Type B pancreatic cell (in vitro differentiated cells): Measurements from ENCODE around the gene EFL1. TPM values are rescaled to one million over a fixed set of nuclear protein-coding genes. Genes with fewer than 3 reads are reported as not detected.
"Not testable (repeated sequence)": the region's sequence is repeated elsewhere in the genome, so short reads cannot be mapped to it uniquely, and the experiment has no call there.

Experiments
- DNase-seq: peaks from one replicate; pipeline ENCODE4 v3.0.0; 2021; ENCODE audit warnings: mixed read lengths; ENCODE audit not compliant: unreplicated experiment; ENCODE audit errors: extremely low spot score
- H3K27ac Mint-ChIP-seq: 2 replicates; pipeline ENCODE4 v1.8.0; 2021; ENCODE audit warnings: mild to moderate bottlenecking, mixed read lengths
- H3K27me3 Mint-ChIP-seq: 2 replicates; pipeline ENCODE4 v1.8.0; 2021; ENCODE audit warnings: mixed read lengths
- H3K36me3 Mint-ChIP-seq: 2 replicates; pipeline ENCODE4 v1.8.0; 2021; ENCODE audit warnings: mixed read lengths
- H3K4me1 Mint-ChIP-seq: one replicate; pipeline ENCODE4 v1.8.0; 2021; ENCODE audit warnings: mixed read lengths; ENCODE audit not compliant: unreplicated experiment
- H3K4me3 Mint-ChIP-seq: 2 replicates; pipeline ENCODE4 v1.8.0; 2021; ENCODE audit warnings: mild to moderate bottlenecking, mixed read lengths
- H3K9me3 Mint-ChIP-seq: 2 replicates; pipeline ENCODE4 v1.8.0; 2021; ENCODE audit warnings: mixed read lengths
- total RNA-seq: library from RNA; stranded (reverse); gene quantifications from 2 replicates; pipeline ENCODE4 v1.2.1, GENCODE V29; 2021; ENCODE audit warnings: low replicate concordance
- TF ChIP-seq, protein P1 (sequence below): fragments of 200-600 bp; sonication (generic); conservative IDR thresholded peaks from 2 replicates; pipeline ENCODE4 v1.5.0; 2021; ENCODE audit warnings: antibody characterized with exemption, mild to moderate bottlenecking

Gene EFL1
- total RNA-seq, 1 donor from 2014 or later = 17.0 TPM

DNA sequence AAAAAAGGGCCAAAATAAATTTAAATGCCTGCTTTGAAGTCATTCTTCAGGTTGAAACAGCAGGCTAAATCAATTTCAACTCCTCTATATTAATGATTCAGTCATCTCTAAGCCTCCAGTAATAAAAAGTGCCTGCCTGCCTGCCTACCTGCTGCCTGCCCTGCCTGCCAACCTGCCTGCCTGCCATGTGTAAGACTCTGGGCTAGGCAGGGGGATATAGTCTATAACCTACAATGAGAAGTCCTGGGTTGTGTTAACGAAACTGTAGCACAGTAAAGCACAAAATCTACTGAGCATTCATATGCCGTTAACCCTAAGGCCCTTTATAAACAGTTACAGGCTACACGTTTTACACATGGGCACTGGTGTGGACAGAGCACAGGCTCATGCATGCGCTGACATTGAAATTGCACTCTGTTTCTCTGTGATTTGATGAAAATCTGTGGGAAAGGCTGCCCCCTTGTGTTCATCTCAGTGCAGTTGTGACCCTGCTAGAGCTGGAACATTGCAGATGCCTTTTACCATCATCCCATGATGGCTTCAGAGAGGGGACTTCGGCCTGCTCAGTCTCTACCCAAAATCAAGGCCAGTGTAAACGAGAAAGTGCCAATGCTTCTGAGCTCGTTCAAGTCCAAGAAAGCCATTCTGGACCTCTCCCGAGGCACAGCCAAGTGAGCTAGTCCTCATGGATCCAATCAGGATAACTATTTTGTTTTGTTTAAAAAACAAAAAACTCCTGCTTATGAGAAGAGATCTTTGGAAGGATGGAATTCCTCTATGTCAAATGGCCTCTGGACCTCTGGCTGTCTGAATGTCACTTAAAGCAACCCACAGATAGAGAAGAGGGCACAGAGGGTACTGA is 64.6 kb downstream of the EFL1 start:
- TF ChIP-seq, protein P1, sequence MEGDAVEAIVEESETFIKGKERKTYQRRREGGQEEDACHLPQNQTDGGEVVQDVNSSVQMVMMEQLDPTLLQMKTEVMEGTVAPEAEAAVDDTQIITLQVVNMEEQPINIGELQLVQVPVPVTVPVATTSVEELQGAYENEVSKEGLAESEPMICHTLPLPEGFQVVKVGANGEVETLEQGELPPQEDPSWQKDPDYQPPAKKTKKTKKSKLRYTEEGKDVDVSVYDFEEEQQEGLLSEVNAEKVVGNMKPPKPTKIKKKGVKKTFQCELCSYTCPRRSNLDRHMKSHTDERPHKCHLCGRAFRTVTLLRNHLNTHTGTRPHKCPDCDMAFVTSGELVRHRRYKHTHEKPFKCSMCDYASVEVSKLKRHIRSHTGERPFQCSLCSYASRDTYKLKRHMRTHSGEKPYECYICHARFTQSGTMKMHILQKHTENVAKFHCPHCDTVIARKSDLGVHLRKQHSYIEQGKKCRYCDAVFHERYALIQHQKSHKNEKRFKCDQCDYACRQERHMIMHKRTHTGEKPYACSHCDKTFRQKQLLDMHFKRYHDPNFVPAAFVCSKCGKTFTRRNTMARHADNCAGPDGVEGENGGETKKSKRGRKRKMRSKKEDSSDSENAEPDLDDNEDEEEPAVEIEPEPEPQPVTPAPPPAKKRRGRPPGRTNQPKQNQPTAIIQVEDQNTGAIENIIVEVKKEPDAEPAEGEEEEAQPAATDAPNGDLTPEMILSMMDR = peak; percentile 89
- Mint-ChIP-seq H3K27ac (peak overlapping the region; percentile 55), H3K27me3 (no peaks in the 10 kb centered on the region), H3K4me1 (peaks cover 15% of the 10 kb centered on the region), H3K9me3 (no peaks in the 10 kb centered on the region), H3K4me3 (no peak overlapping the region), H3K36me3 (peaks cover 4% of the 10 kb centered on the region)
- peak; percentile 76 for DNase-seq

DNA sequence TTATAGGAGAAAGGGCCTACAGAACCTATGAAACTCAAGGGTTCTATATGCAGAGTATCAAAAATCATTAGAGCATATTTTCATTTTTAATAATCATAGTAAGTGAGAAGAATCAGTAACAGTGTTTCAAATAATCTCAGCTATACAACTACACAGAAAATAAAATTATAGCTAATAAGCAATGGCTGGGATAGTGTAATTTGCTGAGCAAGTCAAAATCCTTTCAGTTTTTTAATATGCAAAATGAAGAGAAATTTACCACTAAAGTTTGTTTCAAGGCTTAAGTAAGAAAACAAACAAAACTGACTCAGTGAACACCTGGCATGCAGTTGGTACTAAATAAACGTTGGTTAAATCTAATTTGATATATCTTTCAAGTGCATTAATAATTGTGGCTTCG is 66.2 kb downstream of the EFL1 start:
- Mint-ChIP-seq H3K27me3 (no peaks in the 10 kb centered on the region), H3K9me3 (no peaks in the 10 kb centered on the region), H3K4me1 (peaks cover 15% of the 10 kb centered on the region), H3K4me3 (no peak overlapping the region), H3K36me3 (peaks cover 4% of the 10 kb centered on the region), H3K27ac (no peak overlapping the region)
- TF ChIP-seq, protein P1 = no peak
- no peak for DNase-seq

DNA sequence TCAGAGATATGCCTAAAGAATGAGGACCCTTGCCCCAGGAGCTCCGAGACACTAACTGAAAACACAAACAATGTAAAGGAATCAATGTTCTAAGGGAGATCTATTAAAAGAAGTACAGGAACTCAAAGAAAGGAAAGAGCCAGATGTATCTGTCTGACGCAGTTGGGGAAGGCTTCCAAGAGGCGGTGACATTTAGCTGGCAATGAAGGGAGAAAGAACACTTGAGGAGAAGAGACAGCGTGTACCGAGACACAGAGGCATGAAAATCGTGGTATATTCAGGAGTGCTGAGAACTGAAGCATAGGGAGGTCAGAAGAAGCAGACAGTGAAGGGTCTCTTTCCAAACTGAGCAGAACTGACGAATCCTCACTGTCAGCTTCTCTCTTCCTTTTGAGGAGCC is 66.7 kb downstream of the EFL1 start:
- not testable (repeated sequence) for H3K27me3 Mint-ChIP-seq, DNase-seq, H3K4me3 Mint-ChIP-seq, H3K27ac Mint-ChIP-seq, H3K36me3 Mint-ChIP-seq, H3K9me3 Mint-ChIP-seq
- peaks cover 19% of the 10 kb centered on the region for H3K4me1 Mint-ChIP-seq

DNA sequence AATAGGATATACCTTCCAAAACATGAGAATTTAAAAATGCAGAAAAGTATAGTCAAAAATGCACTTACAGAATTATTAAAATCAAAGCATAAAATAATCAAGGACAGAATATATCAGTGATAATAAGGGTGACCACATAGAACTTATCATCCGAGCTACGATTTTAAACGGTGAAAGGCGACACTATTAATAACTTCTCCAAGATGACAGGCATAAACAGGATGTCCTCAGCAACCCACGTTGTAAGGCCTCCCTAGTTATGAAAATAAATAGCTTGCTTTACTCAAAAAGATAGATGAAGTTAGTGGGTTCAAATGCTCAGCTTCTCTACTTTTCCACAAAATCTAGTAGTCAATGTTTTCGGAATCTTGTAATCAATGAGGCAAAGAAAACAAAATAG is 68.0 kb downstream of the EFL1 start:
- not testable (repeated sequence) for DNase-seq, H3K4me3 Mint-ChIP-seq, H3K9me3 Mint-ChIP-seq, H3K27me3 Mint-ChIP-seq, H3K27ac Mint-ChIP-seq, H3K36me3 Mint-ChIP-seq
- H3K4me1 Mint-ChIP-seq = peaks cover 20% of the 10 kb centered on the region

DNA sequence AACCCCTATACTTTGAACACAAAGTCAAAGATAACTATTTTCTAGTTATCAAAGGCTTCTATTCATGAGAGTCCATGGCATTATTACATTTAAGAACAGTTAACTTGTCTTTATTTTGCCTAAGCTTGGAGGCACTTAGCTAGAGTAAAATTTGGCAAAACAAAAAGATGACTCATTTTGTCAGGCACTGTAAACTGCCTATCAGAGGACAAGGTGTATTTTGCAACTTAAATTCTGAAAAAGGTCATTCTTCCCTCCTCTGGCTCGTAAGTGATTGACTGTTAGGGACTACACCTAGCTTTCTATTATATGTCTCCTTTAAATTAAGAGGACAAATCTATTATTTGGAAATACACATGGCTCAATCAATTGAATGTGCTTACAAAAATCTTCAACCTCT is 69.1 kb downstream of the EFL1 start:
- not testable (repeated sequence) for DNase-seq, H3K9me3 Mint-ChIP-seq, H3K4me3 Mint-ChIP-seq, H3K27me3 Mint-ChIP-seq, H3K27ac Mint-ChIP-seq, H3K36me3 Mint-ChIP-seq
- peaks cover 20% of the 10 kb centered on the region for H3K4me1 Mint-ChIP-seq

DNA sequence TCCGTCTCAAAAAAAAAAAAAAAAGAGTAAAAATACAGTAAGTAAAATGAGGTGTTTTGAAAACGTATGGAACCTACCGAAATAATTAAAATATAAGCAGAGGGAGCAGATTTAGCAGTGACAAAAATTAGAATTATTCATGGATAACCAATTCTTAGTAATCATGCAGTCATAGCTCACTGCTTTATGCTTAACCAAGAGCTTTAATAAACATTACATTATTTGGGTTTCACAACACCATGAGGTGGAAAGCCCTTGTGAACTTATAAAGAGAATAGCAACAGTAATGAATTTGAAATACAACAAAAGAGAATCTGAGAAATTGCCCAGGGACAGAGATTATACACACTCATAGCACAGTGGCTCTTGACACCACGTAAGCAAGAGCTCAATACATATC is 70.1 kb downstream of the EFL1 start:
- peaks cover 12% of the 10 kb centered on the region for H3K4me1 Mint-ChIP-seq
- DNase-seq, H3K27ac Mint-ChIP-seq, H3K4me3 Mint-ChIP-seq, H3K36me3 Mint-ChIP-seq, H3K9me3 Mint-ChIP-seq, H3K27me3 Mint-ChIP-seq: not testable (repeated sequence)

DNA sequence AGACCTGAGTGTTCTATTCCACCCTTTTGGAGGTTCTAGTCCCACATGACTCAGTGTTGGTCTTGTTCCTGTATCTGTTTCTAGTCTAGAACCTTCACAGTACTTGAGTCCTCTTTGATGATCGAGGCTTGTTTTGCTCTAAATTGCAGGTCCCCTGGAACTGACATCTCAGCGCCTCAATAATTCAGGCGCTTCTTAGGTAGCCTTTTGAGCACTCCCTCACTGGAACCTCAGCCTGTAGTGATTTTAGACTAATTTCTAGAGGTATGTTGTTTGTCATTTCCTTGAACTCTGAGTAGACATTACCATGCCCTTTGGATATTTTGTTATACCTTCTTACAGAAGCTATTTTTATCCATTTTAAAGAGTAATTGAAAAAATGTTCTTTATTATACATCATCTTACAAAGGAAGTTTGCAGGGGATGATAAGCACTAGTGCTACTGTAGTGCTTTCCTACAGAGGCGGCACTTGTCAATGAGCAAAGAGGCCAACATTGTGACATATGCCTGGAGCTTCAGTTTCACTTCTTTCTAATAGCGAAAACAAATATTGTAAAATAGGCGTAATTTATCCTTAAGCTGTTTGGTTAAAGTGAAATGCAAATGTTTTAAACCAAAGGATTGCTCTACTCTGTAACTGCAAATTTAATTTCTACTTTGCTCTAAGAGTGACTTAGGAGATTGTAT is 75.7 kb downstream of the EFL1 start:
- TF ChIP-seq, protein P1 = no peak
- no peaks in the 10 kb centered on the region for H3K27me3 Mint-ChIP-seq
- H3K27ac Mint-ChIP-seq = no peak overlapping the region
- H3K9me3 Mint-ChIP-seq = no peaks in the 10 kb centered on the region
- H3K4me3 Mint-ChIP-seq = no peak overlapping the region
- H3K4me1 Mint-ChIP-seq = peaks cover 18% of the 10 kb centered on the region
- DNase-seq = no peak
- peaks cover 3% of the 10 kb centered on the region for H3K36me3 Mint-ChIP-seq
